Stomach (tissue), 4 donors: Measurements from ENCODE around the gene MCF2L.

Experiments used
- EP300 ChIP-seq: sonication (generic); formaldehyde crosslinking; IDR thresholded peaks from one replicate; pipeline ENCODE4 v1.6.1; 2017; ENCODE audit warnings: antibody characterized with exemption
- POLR2A ChIP-seq, 4 donors: fragments of 450-650 bp; IDR thresholded peaks; one replicate each; pipeline ENCODE4 v1.6.1; 2016; ENCODE audit warnings: antibody characterized with exemption in 4 of 4, control low read depth in 2 of 4, mild to moderate bottlenecking in 1 of 4, moderate library complexity in 1 of 4
- TF ChIP-seq, protein P1 (sequence below), 7 experiments: fragments of 450-650 bp in 4 of 7; fragments of 200-600 bp in 3 of 7; sonication (generic) in 3 of 7; IDR thresholded peaks; one replicate each; pipeline ENCODE4 v1.5.1; 2016 to 2019; ENCODE audit warnings: antibody characterized with exemption in 7 of 7, control low read depth in 2 of 7, mild to moderate bottlenecking in 1 of 7

GRCh38 chr13:112952759-112953551 lies 16.1 kb upstream of the MCF2L start:
- TF ChIP-seq, protein P1, sequence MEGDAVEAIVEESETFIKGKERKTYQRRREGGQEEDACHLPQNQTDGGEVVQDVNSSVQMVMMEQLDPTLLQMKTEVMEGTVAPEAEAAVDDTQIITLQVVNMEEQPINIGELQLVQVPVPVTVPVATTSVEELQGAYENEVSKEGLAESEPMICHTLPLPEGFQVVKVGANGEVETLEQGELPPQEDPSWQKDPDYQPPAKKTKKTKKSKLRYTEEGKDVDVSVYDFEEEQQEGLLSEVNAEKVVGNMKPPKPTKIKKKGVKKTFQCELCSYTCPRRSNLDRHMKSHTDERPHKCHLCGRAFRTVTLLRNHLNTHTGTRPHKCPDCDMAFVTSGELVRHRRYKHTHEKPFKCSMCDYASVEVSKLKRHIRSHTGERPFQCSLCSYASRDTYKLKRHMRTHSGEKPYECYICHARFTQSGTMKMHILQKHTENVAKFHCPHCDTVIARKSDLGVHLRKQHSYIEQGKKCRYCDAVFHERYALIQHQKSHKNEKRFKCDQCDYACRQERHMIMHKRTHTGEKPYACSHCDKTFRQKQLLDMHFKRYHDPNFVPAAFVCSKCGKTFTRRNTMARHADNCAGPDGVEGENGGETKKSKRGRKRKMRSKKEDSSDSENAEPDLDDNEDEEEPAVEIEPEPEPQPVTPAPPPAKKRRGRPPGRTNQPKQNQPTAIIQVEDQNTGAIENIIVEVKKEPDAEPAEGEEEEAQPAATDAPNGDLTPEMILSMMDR (IDR thresholded peaks at IDR 0.05) = no peak
- TF ChIP-seq EP300 (no peak), POLR2A (IDR thresholded peaks at IDR 0.05) (no peak)
